WTC11 (cell line): Measurements from ENCODE around the gene VANGL1.

Source experiments
- ESRRA ChIP-seq: sonication (generic); formaldehyde crosslinking; IDR thresholded peaks from 2 replicates; pipeline ENCODE4 v1.8.1; 2022; ENCODE audit warnings: mild to moderate bottlenecking, missing genetic modification reagents, borderline replicate concordance
- TEAD4 ChIP-seq: sonication (generic); formaldehyde crosslinking; IDR thresholded peaks from 2 replicates; pipeline ENCODE4 v1.8.0; 2022; ENCODE audit warnings: mild to moderate bottlenecking, missing genetic modification reagents
- TP53 ChIP-seq: sonication (generic); formaldehyde crosslinking; IDR thresholded peaks from 2 replicates; pipeline ENCODE4 v1.8.1; 2023; ENCODE audit warnings: mild to moderate bottlenecking, missing genetic modification reagents
- TF ChIP-seq, protein P1 (sequence below): fragments of 200-600 bp; IDR thresholded peaks from 2 replicates; pipeline ENCODE4 v1.8.0; 2022; ENCODE audit warnings: antibody characterized with exemption
- TF ChIP-seq, protein P2 (sequence below): sonication (generic); formaldehyde crosslinking; IDR thresholded peaks from 2 replicates; pipeline ENCODE4 v1.8.0; 2022; ENCODE audit warnings: mild to moderate bottlenecking, missing genetic modification reagents
- TF ChIP-seq, protein P3 (sequence below): fragments of 250-450 bp; sonication (Bioruptor Pico); IDR thresholded peaks from 2 replicates; pipeline ENCODE4 v1.8.0; 2021; ENCODE audit warnings: mild to moderate bottlenecking
- TF ChIP-seq, protein P4 (sequence below): sonication (generic); formaldehyde crosslinking; IDR thresholded peaks from 2 replicates; pipeline ENCODE4 v1.8.1; 2022; ENCODE audit warnings: mild to moderate bottlenecking, missing genetic modification reagents, moderate library complexity, borderline replicate concordance
- TF ChIP-seq, protein P5 (sequence below): sonication (generic); formaldehyde crosslinking; IDR thresholded peaks from 2 replicates; pipeline ENCODE4 v1.8.1; 2023; ENCODE audit warnings: mild to moderate bottlenecking, missing genetic modification reagents, moderate library complexity
- TF ChIP-seq, protein P6 (sequence below): sonication (generic); formaldehyde crosslinking; IDR thresholded peaks from 2 replicates; pipeline ENCODE4 v1.8.1; 2022; ENCODE audit warnings: low read depth, mild to moderate bottlenecking, moderate library complexity, missing genetic modification reagents, borderline replicate concordance
- TF ChIP-seq, protein P7 (sequence below): sonication (generic); formaldehyde crosslinking; IDR thresholded peaks from 2 replicates; pipeline ENCODE4 v1.8.1; 2023; ENCODE audit warnings: mild to moderate bottlenecking, missing genetic modification reagents, moderate library complexity
- TF ChIP-seq, protein P8 (sequence below): sonication (generic); formaldehyde crosslinking; IDR thresholded peaks from 2 replicates; pipeline ENCODE4 v1.8.1; 2023; ENCODE audit warnings: mild to moderate bottlenecking, missing genetic modification reagents

DNA sequence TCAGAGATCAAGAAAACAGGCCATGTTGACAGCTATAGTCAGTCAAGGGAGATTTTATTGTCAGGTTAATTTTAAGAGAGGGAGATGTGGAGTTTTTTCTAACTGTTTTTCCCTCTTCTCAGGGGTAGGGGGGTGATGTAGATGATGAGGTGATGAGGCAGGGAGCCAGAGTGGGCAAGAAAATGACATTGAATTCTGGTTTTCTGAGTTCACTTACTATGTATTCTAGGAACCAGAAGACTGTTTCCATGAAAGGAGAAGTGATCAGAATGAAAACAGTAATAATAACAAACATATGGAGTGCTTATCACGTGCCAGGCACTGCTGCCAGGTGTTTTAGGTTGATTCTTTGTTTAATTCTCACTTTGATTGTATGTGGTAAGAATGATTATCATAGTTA is 86.6 kb downstream of the VANGL1 start:
- TF ChIP-seq, protein P1, sequence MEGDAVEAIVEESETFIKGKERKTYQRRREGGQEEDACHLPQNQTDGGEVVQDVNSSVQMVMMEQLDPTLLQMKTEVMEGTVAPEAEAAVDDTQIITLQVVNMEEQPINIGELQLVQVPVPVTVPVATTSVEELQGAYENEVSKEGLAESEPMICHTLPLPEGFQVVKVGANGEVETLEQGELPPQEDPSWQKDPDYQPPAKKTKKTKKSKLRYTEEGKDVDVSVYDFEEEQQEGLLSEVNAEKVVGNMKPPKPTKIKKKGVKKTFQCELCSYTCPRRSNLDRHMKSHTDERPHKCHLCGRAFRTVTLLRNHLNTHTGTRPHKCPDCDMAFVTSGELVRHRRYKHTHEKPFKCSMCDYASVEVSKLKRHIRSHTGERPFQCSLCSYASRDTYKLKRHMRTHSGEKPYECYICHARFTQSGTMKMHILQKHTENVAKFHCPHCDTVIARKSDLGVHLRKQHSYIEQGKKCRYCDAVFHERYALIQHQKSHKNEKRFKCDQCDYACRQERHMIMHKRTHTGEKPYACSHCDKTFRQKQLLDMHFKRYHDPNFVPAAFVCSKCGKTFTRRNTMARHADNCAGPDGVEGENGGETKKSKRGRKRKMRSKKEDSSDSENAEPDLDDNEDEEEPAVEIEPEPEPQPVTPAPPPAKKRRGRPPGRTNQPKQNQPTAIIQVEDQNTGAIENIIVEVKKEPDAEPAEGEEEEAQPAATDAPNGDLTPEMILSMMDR: no peak
- TF ChIP-seq, protein P2, sequence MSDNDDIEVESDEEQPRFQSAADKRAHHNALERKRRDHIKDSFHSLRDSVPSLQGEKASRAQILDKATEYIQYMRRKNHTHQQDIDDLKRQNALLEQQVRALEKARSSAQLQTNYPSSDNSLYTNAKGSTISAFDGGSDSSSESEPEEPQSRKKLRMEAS: no peak
- TF ChIP-seq, protein P3, sequence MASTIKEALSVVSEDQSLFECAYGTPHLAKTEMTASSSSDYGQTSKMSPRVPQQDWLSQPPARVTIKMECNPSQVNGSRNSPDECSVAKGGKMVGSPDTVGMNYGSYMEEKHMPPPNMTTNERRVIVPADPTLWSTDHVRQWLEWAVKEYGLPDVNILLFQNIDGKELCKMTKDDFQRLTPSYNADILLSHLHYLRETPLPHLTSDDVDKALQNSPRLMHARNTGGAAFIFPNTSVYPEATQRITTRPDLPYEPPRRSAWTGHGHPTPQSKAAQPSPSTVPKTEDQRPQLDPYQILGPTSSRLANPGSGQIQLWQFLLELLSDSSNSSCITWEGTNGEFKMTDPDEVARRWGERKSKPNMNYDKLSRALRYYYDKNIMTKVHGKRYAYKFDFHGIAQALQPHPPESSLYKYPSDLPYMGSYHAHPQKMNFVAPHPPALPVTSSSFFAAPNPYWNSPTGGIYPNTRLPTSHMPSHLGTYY: no peak
- TF ChIP-seq, protein P4, sequence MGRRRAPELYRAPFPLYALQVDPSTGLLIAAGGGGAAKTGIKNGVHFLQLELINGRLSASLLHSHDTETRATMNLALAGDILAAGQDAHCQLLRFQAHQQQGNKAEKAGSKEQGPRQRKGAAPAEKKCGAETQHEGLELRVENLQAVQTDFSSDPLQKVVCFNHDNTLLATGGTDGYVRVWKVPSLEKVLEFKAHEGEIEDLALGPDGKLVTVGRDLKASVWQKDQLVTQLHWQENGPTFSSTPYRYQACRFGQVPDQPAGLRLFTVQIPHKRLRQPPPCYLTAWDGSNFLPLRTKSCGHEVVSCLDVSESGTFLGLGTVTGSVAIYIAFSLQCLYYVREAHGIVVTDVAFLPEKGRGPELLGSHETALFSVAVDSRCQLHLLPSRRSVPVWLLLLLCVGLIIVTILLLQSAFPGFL (CRISPR knock-in tag): no peak
- TF ChIP-seq, protein P5, sequence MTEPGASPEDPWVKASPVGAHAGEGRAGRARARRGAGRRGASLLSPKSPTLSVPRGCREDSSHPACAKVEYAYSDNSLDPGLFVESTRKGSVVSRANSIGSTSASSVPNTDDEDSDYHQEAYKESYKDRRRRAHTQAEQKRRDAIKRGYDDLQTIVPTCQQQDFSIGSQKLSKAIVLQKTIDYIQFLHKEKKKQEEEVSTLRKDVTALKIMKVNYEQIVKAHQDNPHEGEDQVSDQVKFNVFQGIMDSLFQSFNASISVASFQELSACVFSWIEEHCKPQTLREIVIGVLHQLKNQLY: no peak
- TF ChIP-seq, protein P6, sequence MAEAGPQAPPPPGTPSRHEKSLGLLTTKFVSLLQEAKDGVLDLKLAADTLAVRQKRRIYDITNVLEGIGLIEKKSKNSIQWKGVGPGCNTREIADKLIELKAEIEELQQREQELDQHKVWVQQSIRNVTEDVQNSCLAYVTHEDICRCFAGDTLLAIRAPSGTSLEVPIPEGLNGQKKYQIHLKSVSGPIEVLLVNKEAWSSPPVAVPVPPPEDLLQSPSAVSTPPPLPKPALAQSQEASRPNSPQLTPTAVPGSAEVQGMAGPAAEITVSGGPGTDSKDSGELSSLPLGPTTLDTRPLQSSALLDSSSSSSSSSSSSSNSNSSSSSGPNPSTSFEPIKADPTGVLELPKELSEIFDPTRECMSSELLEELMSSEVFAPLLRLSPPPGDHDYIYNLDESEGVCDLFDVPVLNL (CRISPR knock-in tag): no peak
- TF ChIP-seq TP53 (no peak), ESRRA (CRISPR knock-in tag) (no peak), TEAD4 (CRISPR knock-in tag) (no peak)
- TF ChIP-seq, protein P7, sequence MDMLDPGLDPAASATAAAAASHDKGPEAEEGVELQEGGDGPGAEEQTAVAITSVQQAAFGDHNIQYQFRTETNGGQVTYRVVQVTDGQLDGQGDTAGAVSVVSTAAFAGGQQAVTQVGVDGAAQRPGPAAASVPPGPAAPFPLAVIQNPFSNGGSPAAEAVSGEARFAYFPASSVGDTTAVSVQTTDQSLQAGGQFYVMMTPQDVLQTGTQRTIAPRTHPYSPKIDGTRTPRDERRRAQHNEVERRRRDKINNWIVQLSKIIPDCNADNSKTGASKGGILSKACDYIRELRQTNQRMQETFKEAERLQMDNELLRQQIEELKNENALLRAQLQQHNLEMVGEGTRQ: no peak
- TF ChIP-seq, protein P8, sequence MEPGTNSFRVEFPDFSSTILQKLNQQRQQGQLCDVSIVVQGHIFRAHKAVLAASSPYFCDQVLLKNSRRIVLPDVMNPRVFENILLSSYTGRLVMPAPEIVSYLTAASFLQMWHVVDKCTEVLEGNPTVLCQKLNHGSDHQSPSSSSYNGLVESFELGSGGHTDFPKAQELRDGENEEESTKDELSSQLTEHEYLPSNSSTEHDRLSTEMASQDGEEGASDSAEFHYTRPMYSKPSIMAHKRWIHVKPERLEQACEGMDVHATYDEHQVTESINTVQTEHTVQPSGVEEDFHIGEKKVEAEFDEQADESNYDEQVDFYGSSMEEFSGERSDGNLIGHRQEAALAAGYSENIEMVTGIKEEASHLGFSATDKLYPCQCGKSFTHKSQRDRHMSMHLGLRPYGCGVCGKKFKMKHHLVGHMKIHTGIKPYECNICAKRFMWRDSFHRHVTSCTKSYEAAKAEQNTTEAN (CRISPR knock-in tag): no peak
